Esophagus (tissue), 2 donors: ENCODE data around the gene HLA-E. TPM values are rescaled to one million over a fixed set of nuclear protein-coding genes. Genes with fewer than 3 reads are reported as not detected.
"Not testable (repeated sequence)": the region's sequence is repeated elsewhere in the genome, so short reads cannot be mapped to it uniquely, and the experiment has no call there.

Experiments
- H3K27ac ChIP-seq, 2 donors: one replicate each; pipeline ENCODE4 v1.5.1; 2013; ENCODE audit warnings: low read depth in 2 of 2, mild to moderate bottlenecking in 2 of 2, inconsistent platforms in 1 of 2, low read length in 1 of 2, moderate library complexity in 1 of 2
- H3K27me3 ChIP-seq, 2 donors: one replicate each; pipeline ENCODE4 v1.6.1; 2013; ENCODE audit warnings: low read length in 2 of 2, control low read depth in 1 of 2, mild to moderate bottlenecking in 1 of 2; ENCODE audit not compliant: insufficient read depth in 2 of 2, control insufficient read depth in 1 of 2
- H3K36me3 ChIP-seq, 2 donors: one replicate each; pipeline ENCODE4 v1.6.1; 2013; ENCODE audit warnings: low read length in 1 of 2; ENCODE audit not compliant: control insufficient read depth in 2 of 2, insufficient read depth in 2 of 2
- H3K4me1 ChIP-seq, 2 donors: one replicate each; pipeline ENCODE4 v1.6.1; 2013; ENCODE audit warnings: low read length in 1 of 2; ENCODE audit not compliant: control insufficient read depth in 2 of 2, insufficient read depth in 2 of 2
- H3K4me3 ChIP-seq, 2 donors: one replicate each; pipeline ENCODE4 v1.5.1; 2013; ENCODE audit warnings: low read length in 2 of 2, mild to moderate bottlenecking in 2 of 2, low read depth in 1 of 2, moderate library complexity in 1 of 2
- H3K9me3 ChIP-seq, 2 donors: one replicate each; pipeline ENCODE4 v1.6.1; 2013; ENCODE audit warnings: mild to moderate bottlenecking in 2 of 2, low read depth in 1 of 2, low read length in 1 of 2, moderate library complexity in 1 of 2; ENCODE audit not compliant: control insufficient read depth in 2 of 2, insufficient read depth in 1 of 2
- WGBS, 2 donors: extraction: QIAGEN DNeasy Blood & Tissue Kit; methylation state at CpG; one replicate each; pipeline ENCODE4 v1.1.7; 2013; 5-methylcytosine and 5-hydroxymethylcytosine counted together
- polyA plus RNA-seq, 2 donors: library from polyadenylated mRNA; stranded (reverse); fragments of 200-250 nt; gene quantifications; one replicate each; pipeline ENCODE4 v1.2.3, GENCODE V29; 2013
- donor health status: healthy with polysubstance abuse.
- donor health status: Bipolar disorder and iron deficiency.

The HLA-E gene
- polyA plus RNA-seq, 2 donors: 162 to 196 TPM

DNA sequence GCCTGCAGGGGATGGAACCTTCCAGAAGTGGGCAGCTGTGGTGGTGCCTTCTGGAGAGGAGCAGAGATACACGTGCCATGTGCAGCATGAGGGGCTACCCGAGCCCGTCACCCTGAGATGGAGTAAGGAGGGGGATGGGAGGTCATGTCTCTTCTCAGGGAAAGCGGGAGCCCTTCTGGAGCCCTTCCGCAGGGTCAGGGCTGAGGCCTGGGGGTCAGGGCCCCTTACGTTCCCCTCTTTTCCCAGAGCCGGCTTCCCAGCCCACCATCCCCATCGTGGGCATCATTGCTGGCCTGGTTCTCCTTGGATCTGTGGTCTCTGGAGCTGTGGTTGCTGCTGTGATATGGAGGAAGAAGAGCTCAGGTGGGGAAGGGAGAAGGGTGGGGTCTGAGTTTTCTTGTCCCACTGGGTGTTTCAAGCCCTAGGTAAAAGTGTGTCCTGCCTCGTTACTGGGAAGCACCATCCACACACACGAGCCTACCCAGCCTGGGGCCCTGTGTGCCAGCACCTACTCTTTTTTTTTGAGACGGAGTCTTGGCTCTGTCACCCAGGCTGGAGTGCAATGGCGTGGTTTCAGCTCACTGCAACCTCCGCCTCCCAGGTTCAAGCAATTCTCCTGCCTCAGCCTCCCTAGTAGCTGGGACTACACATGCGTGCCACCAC is 2.1 kb downstream of the HLA-E start:
- H3K4me3 ChIP-seq: peak overlapping the region; percentile 83 to 96
- H3K9me3 ChIP-seq, H3K27me3 ChIP-seq: not testable (repeated sequence)
- peaks cover 10 to 18% of the 10 kb centered on the region in 2 donors for H3K4me1 ChIP-seq
- H3K27ac ChIP-seq: peak overlapping the region in 1 of 2 donors; percentile 1
- WGBS, 2 donors: 71 to 75% methylated on average over 13 to 14 of the region's 14 CpGs
- peaks cover 9 to 31% of the 10 kb centered on the region in 2 donors for H3K36me3 ChIP-seq

- Histone ChIP-seq H3K36me3 (peaks cover 9 to 31% of the 10 kb centered on the region in 2 donors), H3K27ac (peak overlapping the region in 1 of 2 donors; percentile 17), H3K27me3 (no peaks in the 10 kb centered on the region), H3K4me1 (peaks cover 10 to 18% of the 10 kb centered on the region in 2 donors), H3K9me3 (no peaks in the 10 kb centered on the region), H3K4me3 (peak overlapping the region in 1 of 2 donors; percentile 0)
- 76 to 81% methylated on average over 16 of the region's 16 CpGs for WGBS, 2 donors
Observed at GRCh38 chr6:30491991-30492952, 3.0 kb downstream of the HLA-E start.

- Histone ChIP-seq H3K36me3 (peaks cover 9 to 31% of the 10 kb centered on the region in 2 donors), H3K4me3 (no peak overlapping the region), H3K27me3 (no peaks in the 10 kb centered on the region), H3K4me1 (peaks cover 10 to 18% of the 10 kb centered on the region in 2 donors), H3K27ac (no peak overlapping the region), H3K9me3 (no peaks in the 10 kb centered on the region)
- WGBS, 2 donors: 73 to 74% methylated on average over 8 of the region's 8 CpGs
Observed at GRCh38 chr6:30493643-30494250, 4.4 kb downstream of the HLA-E start.

- H3K27ac ChIP-seq: peak overlapping the region in 1 of 2 donors; percentile 33
- 75 to 80% methylated on average over 8 of the region's 8 CpGs for WGBS, 2 donors
Observed at GRCh38 chr6:30494291-30494861, 5.1 kb downstream of the HLA-E start.

DNA sequence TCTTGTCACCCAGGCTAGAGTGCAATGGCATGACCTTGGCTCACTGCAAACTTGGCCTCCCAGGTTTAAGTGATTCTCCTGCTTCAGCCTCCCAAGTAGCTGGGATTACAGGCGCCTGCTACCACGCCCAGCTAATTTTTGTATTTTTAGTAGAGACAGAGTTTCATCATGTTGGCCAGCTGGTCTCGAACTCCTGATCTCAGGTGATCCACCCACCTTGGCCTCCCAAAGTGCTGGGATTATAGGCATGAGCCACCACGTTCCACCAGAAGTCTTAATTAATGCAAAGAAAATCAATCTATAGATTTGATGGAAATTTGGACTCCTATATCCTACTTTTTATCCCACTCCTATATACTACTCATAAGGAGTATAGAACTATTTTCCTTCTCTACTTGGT is 5.8 kb downstream of the HLA-E start:
- H3K4me3 ChIP-seq, H3K9me3 ChIP-seq, H3K27me3 ChIP-seq, H3K27ac ChIP-seq: not testable (repeated sequence)
- peaks cover 9 to 31% of the 10 kb centered on the region in 2 donors for H3K36me3 ChIP-seq
- 67 to 72% methylated on average over 4 of the region's 4 CpGs for WGBS, 2 donors
- peaks cover 10 to 18% of the 10 kb centered on the region in 2 donors for H3K4me1 ChIP-seq

More at GRCh38 chr6:30494291-30494861, 5.1 kb downstream of the HLA-E start:
- Histone ChIP-seq H3K27me3 (no peaks in the 10 kb centered on the region), H3K9me3 (no peaks in the 10 kb centered on the region), H3K36me3 (peaks cover 9 to 31% of the 10 kb centered on the region in 2 donors), H3K4me3 (no peak overlapping the region), H3K4me1 (peaks cover 10 to 18% of the 10 kb centered on the region in 2 donors)

DNA sequence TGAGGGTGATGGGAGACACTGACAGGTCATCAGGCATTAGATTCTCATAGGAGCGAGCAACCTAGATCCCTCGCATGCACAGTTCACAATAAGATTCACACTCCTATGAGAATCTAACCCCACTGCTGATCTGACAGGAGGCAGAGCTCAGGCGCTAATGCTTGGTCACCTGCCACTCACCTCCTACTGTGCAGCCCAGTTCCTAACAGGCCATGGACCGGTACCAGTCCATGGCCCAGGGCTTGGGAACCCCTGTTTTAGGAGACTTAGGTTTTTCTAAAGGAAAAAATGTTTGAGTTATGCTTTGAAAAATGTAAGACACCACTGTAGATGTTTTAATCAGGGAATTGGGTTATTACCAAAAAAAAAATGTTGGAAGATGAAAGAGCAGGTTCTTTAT is 6.7 kb downstream of the HLA-E start:
- H3K36me3 ChIP-seq: peaks cover 9 to 23% of the 10 kb centered on the region in 2 donors
- H3K4me1 ChIP-seq: peaks cover 7 to 10% of the 10 kb centered on the region in 2 donors
- H3K9me3 ChIP-seq: no peaks in the 10 kb centered on the region
- 89 to 90% methylated on average over 4 of the region's 4 CpGs for WGBS, 2 donors
- no peaks in the 10 kb centered on the region for H3K27me3 ChIP-seq
- H3K4me3 ChIP-seq: no peak overlapping the region
- peak overlapping the region; percentile 68 to 95 for H3K27ac ChIP-seq

DNA sequence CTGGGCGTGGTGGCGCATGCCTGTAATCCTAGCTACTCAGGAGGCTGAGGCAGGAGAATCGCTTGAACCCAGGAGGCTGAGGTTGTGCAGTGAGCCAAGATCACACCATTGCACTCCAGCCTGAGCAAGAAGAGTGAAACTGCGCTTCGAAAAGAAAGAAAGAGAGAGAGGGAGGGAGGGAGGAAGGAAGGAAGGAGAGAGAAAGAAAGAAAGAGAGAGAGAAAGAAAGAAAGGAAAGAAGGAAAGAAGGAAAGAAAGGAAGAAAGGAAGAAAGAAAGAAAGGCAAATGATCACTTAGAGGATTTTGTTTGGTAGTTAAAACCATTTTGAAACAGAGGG is 7.9 kb downstream of the HLA-E start:
- not testable (repeated sequence) for H3K27me3 ChIP-seq, H3K4me3 ChIP-seq, H3K9me3 ChIP-seq, H3K27ac ChIP-seq, H3K4me1 ChIP-seq
- peaks cover 6 to 12% of the 10 kb centered on the region in 2 donors for H3K36me3 ChIP-seq
- WGBS, 2 donors: 90 to 94% methylated on average over 5 of the region's 5 CpGs

- no peak overlapping the region for H3K4me3 ChIP-seq
- no peaks in the 10 kb centered on the region for H3K27me3 ChIP-seq
- H3K9me3 ChIP-seq: no peaks in the 10 kb centered on the region
- H3K36me3 ChIP-seq: peaks cover 2 to 7% of the 10 kb centered on the region in 2 donors
- no peak overlapping the region for H3K27ac ChIP-seq
- WGBS, 2 donors: 89 to 90% methylated on average over 3 of the region's 3 CpGs
- peaks cover 0 to 4% of the 10 kb centered on the region in 2 donors for H3K4me1 ChIP-seq
Observed at GRCh38 chr6:30497714-30498113, 8.4 kb downstream of the HLA-E start.

DNA sequence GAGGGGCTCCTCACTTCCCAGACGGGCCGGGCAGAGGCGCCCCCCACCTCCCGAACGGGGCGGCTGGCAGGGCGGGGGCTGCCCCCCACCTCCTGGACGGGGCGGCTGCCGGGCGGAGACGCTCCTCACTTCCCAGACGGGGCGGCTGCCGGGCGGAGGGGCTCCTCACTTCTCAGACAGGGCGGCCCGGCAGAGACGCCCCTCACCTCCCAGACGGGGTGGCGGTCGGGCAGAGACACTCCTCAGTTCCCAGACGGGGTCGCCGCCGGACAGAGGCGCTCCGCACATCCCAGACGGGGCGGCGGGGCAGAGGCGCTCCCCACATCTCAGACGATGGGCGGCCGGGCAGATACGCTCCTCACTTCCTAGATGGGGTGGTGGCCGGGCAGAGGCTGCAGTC is 9.4 kb downstream of the HLA-E start:
- not testable (repeated sequence) for H3K27ac ChIP-seq, H3K4me3 ChIP-seq, H3K36me3 ChIP-seq, H3K4me1 ChIP-seq, H3K9me3 ChIP-seq, H3K27me3 ChIP-seq
- 95% methylated on average over 20 to 37 of the region's 37 CpGs for WGBS, 2 donors
